ENCODE measurements around the gene MICAL1.

The MICAL1 gene

DNA sequence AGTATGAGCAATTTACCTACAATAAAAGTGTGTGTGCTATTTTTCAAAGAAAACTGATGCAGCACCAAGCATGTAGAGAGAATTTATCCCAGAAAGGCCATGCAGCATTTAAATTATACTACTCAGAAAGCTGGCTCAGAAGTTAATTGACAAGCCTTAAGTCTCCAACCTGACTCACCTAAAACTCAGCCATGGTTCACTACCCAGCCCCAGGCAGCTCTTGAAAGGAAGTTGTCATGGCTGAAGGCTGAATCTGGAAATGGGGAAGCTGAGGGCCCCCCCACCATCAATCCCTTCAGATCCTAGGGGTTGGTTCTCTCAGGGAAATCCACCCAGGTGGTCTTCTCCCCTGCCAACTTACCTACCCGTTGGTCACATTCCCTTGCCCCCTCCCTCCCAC, 34.8 kb downstream of the MICAL1 start:
- DNase-seq, result no peak

DNA sequence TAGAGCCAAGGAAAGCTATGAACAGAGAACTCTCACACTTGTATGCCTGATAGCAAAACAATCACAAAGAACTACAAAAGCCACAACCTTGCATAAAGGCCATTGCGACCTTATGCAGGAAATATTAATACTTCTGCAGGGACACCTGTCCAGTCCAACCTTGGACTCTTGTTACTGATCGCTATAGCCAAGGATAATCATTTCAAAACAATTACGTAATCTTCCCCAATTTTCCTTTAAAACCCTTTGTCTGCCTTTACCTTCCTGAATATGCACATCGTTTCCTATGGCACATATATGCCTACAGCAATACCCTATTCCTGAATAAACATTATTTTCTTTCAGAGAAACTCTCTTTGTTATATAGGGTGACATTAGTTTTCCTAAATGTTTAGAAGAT, 37.9 kb downstream of the MICAL1 start:
- DNase-seq, result no peak

DNA sequence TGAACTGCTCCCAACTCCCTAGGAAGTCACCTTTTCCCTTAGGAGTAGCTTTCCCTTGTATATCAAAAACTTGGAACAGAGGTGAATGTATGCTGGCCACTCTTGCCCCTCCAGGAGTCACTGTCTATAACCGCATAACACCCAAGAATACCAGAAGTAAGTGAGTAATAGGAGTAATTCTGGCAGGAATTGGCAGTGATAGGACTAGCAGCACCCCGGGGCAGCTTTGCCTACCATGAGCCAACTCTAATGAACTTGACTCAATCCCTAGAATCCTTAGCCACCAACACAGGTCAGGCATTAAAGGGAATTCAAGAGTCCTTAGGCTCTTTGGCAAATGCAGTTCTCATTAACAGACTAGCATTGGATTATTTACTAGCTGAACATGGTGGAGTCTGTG, 44.5 kb downstream of the MICAL1 start:
- no peak for DNase-seq

- no peak for DNase-seq
These were observed 49.4 kb downstream of the MICAL1 start for GRCh38 chr6:109406196-109406595.

DNA sequence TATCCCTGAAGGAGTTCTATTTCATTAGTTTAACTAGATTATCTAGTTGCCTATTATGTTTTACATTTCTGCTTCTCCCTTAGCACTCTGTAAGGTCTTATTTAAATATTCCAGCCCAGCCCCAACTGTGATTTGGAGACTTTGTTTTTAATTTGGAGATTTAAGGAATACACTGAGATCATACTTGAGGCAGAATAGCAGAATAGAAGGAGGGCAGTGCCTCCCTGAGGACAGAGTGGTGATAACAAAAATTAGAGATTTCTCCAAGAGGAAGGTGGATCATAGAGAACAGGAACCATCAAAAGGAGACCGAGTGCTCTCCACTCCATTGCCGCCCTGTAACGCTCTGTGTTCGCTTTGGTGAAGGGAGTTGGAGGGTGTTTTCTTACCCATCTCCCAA, 58.6 kb downstream of the MICAL1 start:
- DNase-seq, result no peak

GRCh38 chr6:109396046-109396718, 59.4 kb downstream of the MICAL1 start:
- no peak for DNase-seq
